ENCODE measurements around the gene CPNE5.

Gene CPNE5

DNA sequence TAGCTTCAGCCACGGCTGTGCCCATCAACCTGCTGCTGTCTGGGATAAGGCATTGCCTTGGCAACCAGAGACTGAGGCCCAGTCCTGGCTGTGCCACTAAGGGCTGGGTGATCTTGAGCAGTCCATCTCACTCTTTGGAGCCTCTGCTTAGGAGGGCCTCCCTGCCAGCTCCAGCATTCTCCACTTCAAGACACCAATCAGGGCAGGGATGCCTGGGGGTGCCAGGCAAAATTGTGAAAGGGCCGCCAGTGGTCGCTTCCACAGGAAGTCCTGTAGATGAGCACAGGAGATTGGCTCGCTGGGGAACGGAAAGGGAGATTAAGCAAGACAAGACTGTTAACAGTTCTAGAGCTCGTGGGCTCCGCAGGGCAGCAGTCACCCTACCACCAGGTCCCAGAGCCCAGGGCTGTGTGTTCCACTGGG is 141.8 kb downstream of the CPNE5 start, which contains the start of gene RAB44:
Gene RAB44 (plus strand): TSS at position 346 of the 423 bp plus-strand sequence. CDS start 6,410 bp downstream, outside the sequence.
- DNase-seq = no peak

DNA sequence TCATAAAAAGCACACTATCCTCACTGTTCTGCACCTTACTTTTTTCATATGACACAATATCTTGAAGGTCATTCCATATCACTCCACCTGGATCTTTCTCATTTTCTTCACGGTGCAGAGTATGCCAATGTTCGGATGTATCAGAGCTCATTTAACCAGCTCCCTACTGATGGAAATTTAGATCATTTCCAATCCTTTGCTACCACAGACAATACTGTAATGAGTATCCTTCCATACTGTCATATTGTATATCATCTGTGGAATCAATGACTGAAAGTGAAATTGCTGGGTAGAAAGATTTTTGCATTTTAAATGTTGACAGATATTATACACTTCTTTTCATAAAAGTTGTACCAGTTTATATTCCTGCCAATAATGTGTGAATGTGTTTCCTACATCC is 143.8 kb downstream of the CPNE5 start:
- DNase-seq = no peak

DNA sequence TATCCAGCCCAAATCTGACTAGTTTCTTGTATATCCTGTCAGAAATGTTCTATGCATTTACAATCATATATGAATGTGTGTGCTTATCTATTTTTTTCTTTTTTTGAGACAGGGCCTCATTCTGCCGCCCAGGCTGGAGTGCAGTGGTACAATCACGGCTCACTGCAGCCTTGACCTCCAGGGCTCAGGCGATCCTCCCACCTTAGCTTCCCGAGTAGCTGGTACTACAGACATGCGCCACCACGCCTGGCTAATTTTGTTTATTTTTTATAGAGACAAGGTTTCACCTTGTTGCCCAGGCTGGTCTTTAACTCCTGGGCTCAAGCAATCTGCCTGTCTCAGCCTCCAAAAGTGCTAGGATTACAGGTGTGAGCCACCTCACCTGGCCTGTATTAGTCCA is 144.6 kb downstream of the CPNE5 start:
- DNase-seq = no peak

DNA sequence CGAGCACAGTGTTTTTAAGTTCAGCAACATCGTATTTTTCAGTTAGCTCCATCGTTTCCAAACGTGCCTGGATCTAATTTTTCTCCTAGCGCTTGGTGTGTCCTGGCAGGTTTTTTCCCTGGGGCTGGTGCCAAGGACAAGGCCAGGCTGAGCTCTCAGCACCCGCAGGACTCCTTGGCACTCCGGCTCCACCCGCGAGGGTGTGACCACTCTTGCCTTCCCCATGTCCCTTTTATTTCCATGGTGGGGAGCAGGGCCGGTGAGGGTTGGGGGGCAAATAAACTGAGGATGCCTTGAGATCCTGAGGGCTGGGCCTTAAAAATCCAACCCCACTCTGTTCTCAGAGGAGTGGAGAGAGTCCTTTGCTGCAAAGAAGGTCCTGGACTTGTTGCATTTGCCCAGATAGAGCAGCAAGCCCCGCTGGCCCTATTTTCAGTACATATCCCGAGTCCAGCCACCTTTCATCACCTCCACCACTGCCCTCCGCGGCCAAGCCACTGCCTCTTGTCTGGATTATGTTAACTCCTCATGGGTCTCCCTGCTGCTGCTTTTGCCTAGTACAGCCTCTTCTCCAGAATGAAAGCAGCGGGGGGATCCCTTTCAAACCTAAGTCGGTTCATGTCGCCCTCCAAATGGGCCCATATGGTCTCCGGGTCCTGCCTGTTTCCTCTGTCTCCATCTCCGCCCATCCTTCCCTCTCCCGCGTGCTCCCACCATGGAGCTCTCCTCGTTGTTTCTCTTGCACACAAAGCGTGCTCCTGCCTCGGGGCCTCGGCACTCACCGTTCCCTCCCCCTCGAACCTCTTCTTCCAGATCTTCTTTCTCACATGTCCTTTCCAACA is 146.2 kb downstream of the CPNE5 start:
- no peak for DNase-seq

DNA sequence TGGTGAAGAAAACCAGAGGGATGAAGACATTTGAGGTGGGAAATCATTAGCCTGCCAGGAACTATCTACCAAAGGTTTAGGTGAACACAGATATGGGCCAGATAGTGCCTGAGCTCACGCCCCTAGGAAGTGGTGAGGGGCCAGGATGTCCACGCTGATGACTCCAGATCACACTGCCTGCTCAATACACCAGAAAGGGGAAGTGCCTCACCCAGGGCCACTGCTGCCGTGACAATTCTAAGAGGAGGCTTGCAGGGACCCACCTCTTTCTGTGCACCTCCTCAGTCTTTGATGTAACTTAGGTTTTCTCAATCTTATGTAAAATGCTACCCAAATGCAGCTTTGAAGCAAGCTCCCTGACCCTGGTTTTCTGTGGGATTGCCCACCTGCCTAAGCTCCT is 147.0 kb downstream of the CPNE5 start:
- DNase-seq = no peak

DNA sequence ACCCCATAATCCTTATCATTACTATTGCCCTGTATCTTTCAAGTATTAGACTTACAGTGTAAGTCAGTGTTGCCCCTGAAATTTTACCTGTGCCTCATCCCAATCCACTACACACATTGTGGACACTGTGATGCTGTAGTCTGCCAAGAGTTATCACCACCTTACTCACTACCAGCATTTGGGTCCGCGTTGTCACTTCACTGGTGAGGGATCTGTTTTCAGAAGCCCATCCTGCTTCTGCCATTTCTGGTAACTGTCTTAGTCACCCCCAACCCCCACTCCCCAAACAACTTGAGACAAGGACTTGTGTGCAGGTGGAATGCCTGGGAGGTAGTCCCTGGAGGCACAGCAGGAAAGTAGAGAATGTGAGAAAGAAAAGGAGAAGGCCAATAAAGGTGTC is 147.6 kb downstream of the CPNE5 start:
- no peak for DNase-seq

DNA sequence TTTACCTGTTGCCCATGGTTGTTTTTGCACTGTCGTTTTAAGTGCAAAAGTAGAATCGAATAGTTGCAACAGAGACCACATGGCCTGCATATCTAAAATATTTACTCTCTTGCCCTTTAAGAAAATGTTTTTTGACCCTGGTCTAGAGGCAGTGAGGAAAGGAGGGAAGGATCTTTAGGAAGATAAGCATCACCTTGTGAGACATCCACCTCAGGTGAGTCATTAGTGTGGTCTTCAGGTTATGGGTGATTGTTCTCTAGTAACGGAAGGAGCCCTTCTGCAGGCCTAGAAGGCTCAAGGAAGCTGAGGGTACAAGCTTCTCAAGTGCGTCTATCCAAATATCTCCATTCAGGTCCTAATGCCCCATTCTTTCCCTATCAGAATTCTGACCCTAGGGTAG is 148.2 kb downstream of the CPNE5 start:
- DNase-seq = no peak

Measured in NCI-H1436 treated with DMSO at 0.1 percent for 48 hours (cell line).